SIG-M5 treated with dmso at 0.1 percent for 504 hours (cell line): ENCODE data around the gene GAMT.

Source experiments
- DNase-seq: peaks from one replicate; lab custom pipeline; 2025; ENCODE audit not compliant: unreplicated experiment; lab: John Stamatoyannopoulos, UW

Gene GAMT

GRCh38 chr19:1349211-1349610, 52.1 kb downstream of the GAMT start:
- DNase-seq = no peak
